PC-3 (cell line): Measurements from ENCODE around the gene UBE2L6. TPM values are rescaled to one million over a fixed set of nuclear protein-coding genes. Genes with fewer than 3 reads are reported as not detected.
"Not testable (repeated sequence)": the region's sequence is repeated elsewhere in the genome, so short reads cannot be mapped to it uniquely, and the experiment has no call there.

ENCODE experiments used
- ATAC-seq: fragments of 200-7000 bp; cut with Tn5 transposase; 2 replicates; pipeline ENCODE4 v1.9.1; 2020; ENCODE audit warnings: mild to moderate bottlenecking, moderate library complexity
- BruUV-seq: library from RNA; stranded (reverse); fragments of 400-500 nt; replicated peaks from 2 replicates; lab custom pipeline; 2021; lab: Mats Ljungman, UMichigan
- CTCF ChIA-PET: fragments of 300-600 bp; sonication (Branson Sonifier 250); formaldehyde crosslinking; loops from one replicate; lab custom pipeline; 2022; ENCODE audit warnings: antibody characterized with exemption; lab: Charles Lee
- POLR2A ChIA-PET: fragments of 300-600 bp; sonication (Branson Sonifier 250); formaldehyde crosslinking; loops from one replicate; lab custom pipeline; 2022; ENCODE audit warnings: antibody characterized with exemption; ENCODE audit not compliant: unreplicated experiment; lab: Charles Lee
- DNase-seq: peaks from one replicate; pipeline ENCODE4 v3.0.0-alpha.2; 2015
- H2AFZ ChIP-seq: fragments of 300-600 bp; sonication (generic); 2 replicates; pipeline ENCODE4 v1.6.0; 2016; ENCODE audit warnings: antibody characterized with exemption, low read length
- H3F3A ChIP-seq: fragments of 300-600 bp; sonication (generic); one replicate; pipeline ENCODE4 v1.6.0; 2017; ENCODE audit warnings: antibody characterized with exemption, low read length, control low read depth, mild to moderate bottlenecking; ENCODE audit not compliant: unreplicated experiment
- H3K27ac ChIP-seq: fragments of 300-600 bp; sonication (generic); 2 replicates; pipeline ENCODE4 v1.5.1; 2016; ENCODE audit warnings: mild to moderate bottlenecking, low read length
- H3K27me3 ChIP-seq: fragments of 300-600 bp; sonication (generic); 2 replicates; pipeline ENCODE4 v1.6.1; 2016; ENCODE audit warnings: low read length, mixed read lengths
- H3K36me3 ChIP-seq: fragments of 300-600 bp; sonication (generic); 2 replicates; pipeline ENCODE4 v1.6.1; 2016; ENCODE audit warnings: low read depth, mixed run types, low read length, mixed read lengths
- H3K4me1 ChIP-seq: fragments of 300-600 bp; sonication (generic); 2 replicates; pipeline ENCODE4 v1.5.1; 2016; ENCODE audit warnings: low read length; ENCODE audit not compliant: insufficient read depth
- H3K4me2 ChIP-seq: fragments of 300-600 bp; sonication (generic); 2 replicates; pipeline ENCODE4 v1.6.0; 2016; ENCODE audit warnings: low read length
- H3K4me3 ChIP-seq: fragments of 300-600 bp; sonication (generic); 2 replicates; pipeline ENCODE4 v1.5.1; 2016; ENCODE audit warnings: mild to moderate bottlenecking, low read length, mixed read lengths
- H3K79me2 ChIP-seq: fragments of 300-600 bp; sonication (generic); 2 replicates; pipeline ENCODE4 v1.6.1; 2017; ENCODE audit warnings: low read length, mixed read lengths
- H3K9ac ChIP-seq: fragments of 300-600 bp; sonication (generic); 2 replicates; pipeline ENCODE4 v1.6.0; 2016; ENCODE audit warnings: mild to moderate bottlenecking, low read length
- H3K9me2 ChIP-seq: fragments of 300-600 bp; sonication (generic); replicated peaks from 2 replicates; pipeline ENCODE4 v1.6.1; 2016; ENCODE audit warnings: mixed run types, low read length, mixed read lengths
- H3K9me3 ChIP-seq: fragments of 300-600 bp; sonication (generic); 2 replicates; pipeline ENCODE4 v1.6.1; 2016; ENCODE audit warnings: low read length, mixed read lengths
- H4K20me1 ChIP-seq: fragments of 300-600 bp; sonication (generic); 2 replicates; pipeline ENCODE4 v1.6.1; 2016; ENCODE audit warnings: low read length, mixed read lengths
- EZH2 ChIP-seq: fragments of 300-600 bp; sonication (generic); IDR thresholded peaks from one replicate; pipeline ENCODE4 v1.6.1; 2017; ENCODE audit warnings: antibody characterized with exemption, mild to moderate bottlenecking, low read length; ENCODE audit not compliant: unreplicated experiment
- EZH2phosphoT487 ChIP-seq: fragments of 300-600 bp; sonication (generic); IDR thresholded peaks from 2 replicates; pipeline ENCODE4 v1.6.1; 2018; ENCODE audit warnings: mild to moderate bottlenecking, antibody characterized with exemption, low read length, borderline replicate concordance
- intact Hi-C: fragments of 100-400 bp; cut with micrococcal nuclease; formaldehyde crosslinking; loops from 2 replicates; pipeline ENCODE4 v1.9.0; 2023
- total RNA-seq: library from RNA; depleted of rRNA; stranded (reverse); fragments of >200 nt; gene quantifications from 2 replicates; pipeline ENCODE4 v1.2.3, GENCODE V29; 2014
- TF ChIP-seq, protein P1 (sequence below): fragments of 300-600 bp; sonication (generic); conservative IDR thresholded peaks from 2 replicates; pipeline ENCODE4 v1.5.1; 2017; ENCODE audit warnings: antibody characterized with exemption, low read depth, mild to moderate bottlenecking, low read length

Gene UBE2L6
- total RNA-seq, 1 experiment from 2014 or later, result 16.5 TPM

DNA sequence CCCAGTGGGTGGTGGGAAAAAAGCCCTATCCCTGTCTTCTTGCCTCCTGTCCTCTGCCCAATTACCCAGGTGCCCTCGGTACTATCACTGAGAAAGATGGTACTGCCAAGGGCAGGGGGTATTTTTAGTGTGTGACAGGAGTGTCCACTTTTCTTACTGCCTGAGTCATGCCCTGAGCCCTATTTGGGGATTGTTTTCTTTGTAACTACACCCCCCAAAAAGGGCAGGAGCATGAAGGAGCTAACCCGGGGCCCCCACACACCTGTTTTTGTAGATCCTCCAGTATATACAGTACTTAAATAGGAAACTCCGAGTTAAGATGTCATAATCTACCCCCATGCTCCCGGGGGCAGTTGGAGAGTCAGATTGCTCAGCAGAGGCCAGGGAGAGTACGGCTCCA is 26.3 kb downstream of the UBE2L6 start:
- ChIA-PET POLR2A (no interaction called here), CTCF (interaction anchor here (0.6 kb wide), 1 partner anchor 158 kb away, joined by 11 read pairs; no protein-coding TSS in a partner anchor)
- no peaks in the 10 kb centered on the region for H4K20me1 ChIP-seq
- H3K4me2 ChIP-seq, result no peak overlapping the region
- DNase-seq (no peak), ATAC-seq (no peak)
- no peak overlapping the region for H2AFZ ChIP-seq
- TF ChIP-seq, protein P1, sequence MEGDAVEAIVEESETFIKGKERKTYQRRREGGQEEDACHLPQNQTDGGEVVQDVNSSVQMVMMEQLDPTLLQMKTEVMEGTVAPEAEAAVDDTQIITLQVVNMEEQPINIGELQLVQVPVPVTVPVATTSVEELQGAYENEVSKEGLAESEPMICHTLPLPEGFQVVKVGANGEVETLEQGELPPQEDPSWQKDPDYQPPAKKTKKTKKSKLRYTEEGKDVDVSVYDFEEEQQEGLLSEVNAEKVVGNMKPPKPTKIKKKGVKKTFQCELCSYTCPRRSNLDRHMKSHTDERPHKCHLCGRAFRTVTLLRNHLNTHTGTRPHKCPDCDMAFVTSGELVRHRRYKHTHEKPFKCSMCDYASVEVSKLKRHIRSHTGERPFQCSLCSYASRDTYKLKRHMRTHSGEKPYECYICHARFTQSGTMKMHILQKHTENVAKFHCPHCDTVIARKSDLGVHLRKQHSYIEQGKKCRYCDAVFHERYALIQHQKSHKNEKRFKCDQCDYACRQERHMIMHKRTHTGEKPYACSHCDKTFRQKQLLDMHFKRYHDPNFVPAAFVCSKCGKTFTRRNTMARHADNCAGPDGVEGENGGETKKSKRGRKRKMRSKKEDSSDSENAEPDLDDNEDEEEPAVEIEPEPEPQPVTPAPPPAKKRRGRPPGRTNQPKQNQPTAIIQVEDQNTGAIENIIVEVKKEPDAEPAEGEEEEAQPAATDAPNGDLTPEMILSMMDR, result no peak
- TF ChIP-seq EZH2 (no peak), EZH2phosphoT487 (no peak)
- H3K36me3 ChIP-seq, result no peaks in the 10 kb centered on the region
- no peaks in the 10 kb centered on the region for H3K79me2 ChIP-seq
- H3F3A ChIP-seq, result no peaks in the 10 kb centered on the region
- no peaks in the 10 kb centered on the region for H3K9me2 ChIP-seq
- H3K27me3 ChIP-seq, result no peaks in the 10 kb centered on the region
- no peaks in the 10 kb centered on the region for H3K4me1 ChIP-seq
- no peaks in the 10 kb centered on the region for H3K9me3 ChIP-seq
- H3K4me3 ChIP-seq, result no peak overlapping the region
- no TSS peak for BruUV-seq
- H3K27ac ChIP-seq, result no peak overlapping the region
- intact Hi-C loops, result no loop called here
- H3K9ac ChIP-seq, result no peak overlapping the region

DNA sequence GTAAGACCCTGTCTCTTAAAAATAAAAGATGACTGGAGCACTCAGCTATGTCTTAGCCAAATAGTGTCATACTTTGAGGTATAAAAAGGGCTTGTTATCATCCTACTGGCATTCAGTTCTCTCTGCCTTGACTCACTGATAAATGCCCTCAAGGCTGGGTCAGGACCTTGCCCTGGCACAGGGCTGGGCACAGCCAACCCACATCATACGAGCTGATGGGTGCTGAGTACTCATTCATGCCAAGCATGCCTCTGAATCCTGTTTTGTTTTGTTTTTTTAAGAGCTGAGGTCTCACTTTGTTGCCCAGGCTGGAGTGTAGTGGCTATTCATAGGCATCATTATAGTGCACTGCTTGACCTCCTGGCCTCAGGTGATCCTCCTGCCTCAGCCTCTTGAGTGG is 28.1 kb downstream of the UBE2L6 start:
- no peak overlapping the region for H3K4me3 ChIP-seq
- H3K9me3 ChIP-seq, result no peaks in the 10 kb centered on the region
- no peaks in the 10 kb centered on the region for H3K36me3 ChIP-seq
- DNase-seq, result peak; percentile 7
- H3K9ac ChIP-seq, result no peak overlapping the region
- no TSS peak for BruUV-seq
- ChIA-PET POLR2A (no interaction called here), CTCF (no interaction called here)
- no peak overlapping the region for H3K27ac ChIP-seq
- H3K9me2 ChIP-seq, result no peaks in the 10 kb centered on the region
- no peaks in the 10 kb centered on the region for H3F3A ChIP-seq
- intact Hi-C loops, result no loop called here
- H3K4me1 ChIP-seq, result no peaks in the 10 kb centered on the region
- no peak overlapping the region for H2AFZ ChIP-seq
- no peaks in the 10 kb centered on the region for H3K79me2 ChIP-seq
- H3K4me2 ChIP-seq, result no peak overlapping the region
- H4K20me1 ChIP-seq, result no peaks in the 10 kb centered on the region
- no peak; the same call in 1 of the 2 replicates for ATAC-seq
- no peaks in the 10 kb centered on the region for H3K27me3 ChIP-seq
- no peak for TF ChIP-seq EZH2
- no peak for TF ChIP-seq EZH2phosphoT487
- TF ChIP-seq, protein P1, result no peak

DNA sequence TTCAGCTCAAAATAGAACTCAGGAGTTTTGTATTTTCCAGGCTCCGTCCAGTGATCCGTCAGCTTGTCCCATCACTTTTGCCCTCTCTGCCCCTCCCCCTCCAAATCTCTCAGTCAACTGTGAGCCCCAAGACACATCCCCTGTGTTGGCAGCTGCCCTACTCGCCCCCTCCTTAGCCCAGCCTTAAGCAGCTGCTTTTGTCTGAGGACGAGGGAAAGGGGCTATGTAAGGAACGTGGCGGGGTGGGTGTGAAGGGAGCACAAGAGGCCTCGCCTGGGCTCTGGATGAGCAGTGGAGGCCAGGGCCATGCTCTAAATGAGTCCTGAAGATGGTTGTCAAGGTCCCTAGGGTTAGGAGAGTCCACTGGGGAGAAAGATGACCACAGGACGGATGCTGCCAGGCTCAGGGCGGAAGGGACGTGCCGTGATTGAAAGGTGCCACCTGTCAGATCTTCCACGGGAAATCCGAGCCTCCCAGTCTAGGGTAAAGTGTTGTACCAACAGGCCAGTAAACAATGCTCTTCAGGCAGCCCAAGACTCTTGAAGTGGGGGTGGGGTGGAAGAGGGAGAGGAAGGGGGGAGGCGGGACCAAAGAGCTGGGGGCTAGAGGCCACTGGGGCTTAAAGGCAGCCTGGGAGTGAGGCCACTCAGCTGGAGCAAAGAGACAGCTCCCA is 30.4 kb downstream of the UBE2L6 start, which contains the start of gene SMTNL1:
TSS of gene SMTNL1 (plus strand) at position 649 of the 673 bp plus-strand sequence. CDS start 5,048 bp downstream, outside the sequence.
- intact Hi-C loops, result no loop called here

GRCh38 chr11:57534449-57534848 is 33.0 kb downstream of the UBE2L6 start:
- H3K4me3 ChIP-seq, CTCF ChIA-PET, intact Hi-C loops: not testable (repeated sequence)

More for the DNA sequence above, 30.4 kb downstream of the UBE2L6 start, which contains the start of gene SMTNL1:
- BruUV-seq, result no TSS peak
- POLR2A ChIA-PET, result no interaction called here
- Histone ChIP-seq H3F3A (no peaks in the 10 kb centered on the region), H3K79me2 (no peaks in the 10 kb centered on the region), H2AFZ (no peak within 1 kb of the TSS), H3K4me2 (no peak within 1 kb of the TSS), H4K20me1 (no peaks in the 10 kb centered on the region), H3K9me2 (no peaks in the 10 kb centered on the region), H3K4me1 (no peaks in the 10 kb centered on the region), H3K27me3 (no peaks in the 10 kb centered on the region), H3K9ac (no peak within 1 kb of the TSS), H3K36me3 (no peaks in the 10 kb centered on the region), H3K4me3 (no peak within 1 kb of the TSS), H3K27ac (no peak within 1 kb of the TSS), H3K9me3 (no peaks in the 10 kb centered on the region)
- DNase-seq, result no peak
- ATAC-seq, result no peak
- CTCF ChIA-PET, result interaction anchor here (0.6 kb wide), 1 partner anchor 8 kb away, joined by 3 read pairs; no protein-coding TSS in a partner anchor
- no peak for TF ChIP-seq EZH2
- TF ChIP-seq EZH2phosphoT487, result no peak
- TF ChIP-seq, protein P1, result no peak

More at GRCh38 chr11:57534449-57534848, 33.0 kb downstream of the UBE2L6 start:
- DNase-seq, POLR2A ChIA-PET, H3K27me3 ChIP-seq, H3K36me3 ChIP-seq, H3K9me3 ChIP-seq, H3K4me2 ChIP-seq, H3K4me1 ChIP-seq, H4K20me1 ChIP-seq, BruUV-seq, H3F3A ChIP-seq, H3K27ac ChIP-seq, H2AFZ ChIP-seq, H3K9me2 ChIP-seq, H3K9ac ChIP-seq, ATAC-seq: not testable (repeated sequence)
- peaks cover 11% of the 10 kb centered on the region for H3K79me2 ChIP-seq
